RPMI8226 (cell line): ENCODE results near the gene AP3B1.
"Not testable (repeated sequence)": the region's sequence is repeated elsewhere in the genome, so short reads cannot be mapped to it uniquely, and the experiment has no call there.

Source experiments
- DNase-seq: peaks from one replicate; pipeline ENCODE4 v3.0.0-alpha.2; 2015

The AP3B1 gene

DNA sequence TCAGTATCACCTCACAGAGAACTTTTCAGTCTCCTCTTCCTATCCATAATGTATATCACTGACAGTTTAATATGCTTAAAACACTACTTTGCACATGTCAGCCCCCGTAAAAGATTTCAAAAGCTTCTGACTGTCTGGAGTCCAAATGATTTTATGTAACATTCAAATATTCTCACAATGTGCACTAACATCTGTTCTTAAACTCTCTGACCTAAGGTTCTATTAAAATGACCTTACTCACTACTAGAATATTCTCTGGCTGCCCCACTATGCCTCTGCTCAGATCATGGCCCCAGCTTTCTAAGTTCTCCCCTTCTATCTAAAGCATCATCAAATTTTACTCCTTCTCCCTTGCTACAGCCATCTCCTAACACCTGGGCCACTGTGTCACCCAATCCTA, 52.5 kb downstream of the AP3B1 start:
- no peak for DNase-seq

DNA sequence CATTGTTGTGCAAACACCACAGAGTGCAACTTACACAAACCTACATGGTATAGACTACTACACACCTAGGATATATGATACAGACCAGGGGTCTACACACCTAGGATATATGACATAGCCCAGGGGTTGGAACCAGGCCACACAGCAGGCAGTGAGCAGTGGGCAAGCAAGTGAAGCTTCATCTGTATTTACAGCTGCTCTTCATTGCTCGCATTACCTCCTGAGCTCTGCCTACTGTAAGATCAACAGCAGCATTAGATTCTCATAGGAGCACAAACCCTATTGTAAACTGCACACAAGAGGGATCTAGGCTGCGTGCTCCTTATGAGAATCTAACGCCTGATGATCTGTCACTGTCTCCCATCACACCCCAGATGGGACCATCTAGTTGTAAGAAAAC, 56.6 kb downstream of the AP3B1 start:
- no peak for DNase-seq

DNA sequence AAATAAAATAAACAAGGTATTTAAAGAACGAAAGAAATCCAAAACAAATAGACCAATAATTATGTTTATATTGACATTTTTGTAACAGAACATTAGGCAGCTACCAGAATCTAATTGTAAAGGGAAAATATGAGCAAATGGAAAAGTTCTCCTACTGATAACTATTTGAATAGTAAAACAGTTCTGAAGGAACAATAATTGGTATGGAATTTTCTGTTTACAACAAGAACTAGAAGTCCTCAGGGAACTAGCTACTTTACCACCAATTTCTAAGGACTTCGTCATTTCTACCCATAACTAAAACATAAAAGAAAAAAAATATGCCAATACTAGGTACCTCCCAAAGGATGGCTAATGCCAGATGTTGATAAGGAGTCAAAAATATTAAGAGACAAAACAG, 58.5 kb downstream of the AP3B1 start:
- DNase-seq = no peak

DNA sequence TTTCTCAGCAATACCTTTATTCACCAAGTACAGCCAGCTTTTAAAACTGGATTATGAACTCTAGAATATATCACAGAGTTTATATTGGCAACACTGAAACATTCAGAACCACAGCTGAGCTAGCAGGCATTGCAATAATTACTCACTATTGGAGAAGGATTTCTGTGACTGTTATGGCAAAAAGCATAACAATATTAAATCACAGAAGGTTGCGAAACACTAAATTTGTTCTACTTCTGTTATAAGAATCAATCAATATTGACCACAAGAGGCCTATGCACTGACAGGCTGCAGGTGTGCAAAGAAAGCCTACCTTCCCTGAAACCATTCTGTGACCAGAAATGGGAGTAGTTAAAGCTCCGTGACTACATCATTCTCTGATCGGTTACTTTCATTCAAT, 59.2 kb downstream of the AP3B1 start:
- DNase-seq = no peak

DNA sequence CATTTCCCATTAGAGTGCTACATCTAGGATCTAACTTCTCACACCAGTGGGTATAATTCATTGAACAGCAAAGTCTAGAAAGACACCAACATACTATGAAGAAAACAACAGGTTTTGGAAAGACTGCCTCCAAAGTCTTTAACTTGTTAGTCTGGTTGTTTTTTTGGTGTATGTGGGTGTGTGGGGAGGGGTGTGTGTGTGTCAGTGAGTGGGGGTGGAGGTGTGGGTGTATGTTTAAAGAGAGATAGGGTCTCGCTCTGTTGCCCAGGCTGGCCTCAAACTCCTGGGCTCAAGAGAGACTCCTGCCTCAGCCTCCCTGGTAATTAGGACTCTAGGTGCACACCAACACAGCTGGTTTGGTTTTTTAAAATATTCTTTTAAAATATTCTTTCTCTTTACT, 59.7 kb downstream of the AP3B1 start:
- DNase-seq = no peak

- DNase-seq = no peak
These were observed 62.3 kb downstream of the AP3B1 start for GRCh38 chr5:78232163-78232562.

GRCh38 chr5:78224358-78224757, 70.1 kb downstream of the AP3B1 start:
- DNase-seq = no peak

DNA sequence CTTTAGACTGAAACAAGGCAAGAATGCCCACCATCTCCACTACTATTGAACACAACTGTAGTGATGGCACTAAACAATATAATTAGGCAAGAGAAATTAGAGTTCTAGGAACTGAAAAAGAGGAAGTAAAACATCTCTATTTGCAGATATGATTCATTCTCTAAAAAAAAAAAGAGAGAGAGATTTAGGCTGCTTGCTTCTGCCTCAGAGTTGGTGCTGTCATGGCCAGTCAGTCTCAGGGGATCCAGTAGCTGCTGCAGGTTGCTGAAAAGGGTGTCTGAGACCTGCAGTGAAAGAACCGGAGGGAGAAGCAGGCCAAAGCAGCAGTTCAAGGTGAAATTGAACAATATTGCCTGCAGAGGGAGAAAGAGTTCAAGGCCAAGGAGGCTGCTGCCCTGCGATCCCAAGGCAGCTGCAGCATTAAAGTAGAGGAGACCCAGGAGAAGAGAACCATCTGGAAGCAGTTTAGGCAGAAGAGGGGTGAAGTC, 72.5 kb downstream of the AP3B1 start:
- peak; percentile 91 for DNase-seq

DNA sequence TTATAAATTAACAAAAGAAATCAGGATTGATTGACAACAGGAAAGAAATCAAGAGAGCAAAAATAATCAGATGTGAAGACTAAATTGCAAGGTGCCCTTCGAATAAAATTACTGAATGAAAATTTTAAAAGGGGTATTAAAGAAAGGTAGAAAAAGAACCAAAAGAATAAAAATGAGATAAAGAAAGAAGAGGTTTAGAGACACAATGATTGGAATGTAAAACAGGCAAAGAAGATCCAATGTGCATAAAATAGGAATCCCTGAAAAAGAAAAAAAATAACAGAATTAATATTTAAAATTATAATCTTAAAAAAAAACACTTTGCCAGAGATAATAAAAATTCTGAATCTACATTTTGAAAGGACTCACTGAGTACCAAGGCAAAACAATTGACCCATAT, 73.0 kb downstream of the AP3B1 start:
- DNase-seq = no peak

DNA sequence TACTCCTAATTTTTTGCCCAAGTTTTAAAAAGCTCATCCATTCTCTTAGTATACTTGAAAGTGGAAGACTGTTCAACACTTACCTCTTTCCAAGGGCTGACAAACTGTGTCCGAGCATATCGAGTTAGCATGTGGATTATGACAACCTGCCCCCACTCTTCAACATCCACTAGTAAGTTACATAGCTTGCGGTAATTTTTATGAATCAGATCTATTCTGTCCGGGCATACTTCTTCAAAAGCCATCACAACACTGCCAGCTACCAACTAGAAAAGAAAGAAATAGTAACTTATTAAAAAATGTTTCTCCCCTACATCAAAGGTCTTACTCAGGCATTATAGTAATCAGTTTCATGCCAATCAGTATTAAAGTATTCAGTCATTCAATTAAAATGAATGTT, 78.5 kb downstream of the AP3B1 start:
- no peak for DNase-seq

- no peak for DNase-seq
These were observed 78.9 kb downstream of the AP3B1 start for GRCh38 chr5:78215565-78215964.

DNA sequence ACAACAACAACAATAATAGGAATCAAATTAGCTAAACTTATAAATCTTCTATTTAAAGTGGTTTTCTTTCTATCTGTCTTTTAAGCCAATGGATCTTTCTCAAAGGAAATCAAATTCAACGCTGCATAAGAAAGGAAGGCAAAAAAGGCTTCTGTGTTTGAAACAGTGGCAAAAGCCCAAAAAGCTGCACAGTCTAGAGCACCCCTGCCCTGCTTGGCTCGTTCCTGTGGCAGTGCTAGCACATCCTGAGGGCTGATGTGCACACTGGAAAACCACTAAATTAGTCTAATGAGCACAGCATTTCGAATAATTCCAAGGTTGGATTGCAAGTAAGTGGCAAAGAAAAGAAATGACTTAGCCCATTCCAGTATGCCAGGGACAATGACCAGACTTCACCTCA, 80.7 kb downstream of the AP3B1 start:
- DNase-seq = no peak

DNA sequence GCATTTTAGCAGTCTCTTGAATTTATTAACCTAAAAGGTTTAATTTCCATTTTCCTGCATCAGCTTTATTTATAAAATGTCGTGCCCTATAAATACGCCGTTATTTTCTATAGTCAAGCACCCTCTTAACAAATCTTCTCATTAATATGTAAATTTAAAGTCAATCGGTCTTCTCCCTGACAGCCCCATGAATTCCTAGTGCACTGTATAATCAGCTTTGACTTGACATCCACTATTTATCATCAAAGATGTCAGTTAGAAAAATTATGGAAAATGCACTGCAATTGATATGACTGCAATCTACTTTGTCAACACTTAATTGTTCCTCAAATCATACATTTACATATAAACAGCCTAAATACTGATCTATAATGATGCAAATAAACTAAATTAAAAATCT, 83.4 kb downstream of the AP3B1 start:
- DNase-seq = no peak

GRCh38 chr5:78204241-78204640, 90.3 kb downstream of the AP3B1 start:
- no peak for DNase-seq

DNA sequence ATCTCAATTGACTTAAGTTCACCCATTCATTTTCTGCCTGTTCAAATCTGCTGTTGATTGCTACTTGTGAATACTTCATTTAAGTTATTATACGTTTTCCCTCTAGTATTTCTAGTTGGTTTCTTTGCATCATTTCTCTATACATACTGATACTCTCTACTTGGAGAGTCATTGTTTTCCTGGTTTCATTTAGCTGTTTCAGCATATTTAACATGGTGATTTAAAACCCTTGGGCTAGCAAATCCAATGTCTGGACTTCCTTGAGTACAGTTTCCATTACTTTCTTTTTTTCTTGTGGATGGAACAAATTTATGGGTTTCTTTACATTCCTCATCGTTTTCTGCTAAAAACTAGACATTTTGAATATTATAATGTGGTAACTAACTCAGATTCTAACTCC, 90.7 kb downstream of the AP3B1 start:
- DNase-seq = no peak

- DNase-seq = no peak
These were observed 104.1 kb downstream of the AP3B1 start for GRCh38 chr5:78190402-78190801.

DNA sequence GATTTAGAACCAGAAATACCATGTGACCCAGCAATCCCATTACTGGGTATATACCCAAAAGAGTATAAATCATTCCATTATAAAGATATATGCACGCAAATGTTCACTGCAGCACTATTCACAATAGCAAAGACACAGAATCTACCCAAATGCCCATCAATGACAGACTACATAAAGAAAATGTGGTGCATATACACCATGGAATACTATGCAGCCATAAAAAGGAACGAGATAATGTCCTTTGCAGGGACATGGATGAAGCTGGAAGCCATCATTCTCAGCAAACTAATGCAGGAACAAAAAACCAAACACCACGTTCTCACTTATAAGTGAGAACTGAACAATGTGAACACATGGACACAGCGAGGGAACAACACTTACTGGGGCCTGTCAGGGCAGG, 105.8 kb downstream of the AP3B1 start:
- DNase-seq = not testable (repeated sequence)

GRCh38 chr5:78187172-78187571, 107.3 kb downstream of the AP3B1 start:
- DNase-seq = no peak

GRCh38 chr5:78182838-78183237, 111.7 kb downstream of the AP3B1 start:
- DNase-seq = no peak

DNA sequence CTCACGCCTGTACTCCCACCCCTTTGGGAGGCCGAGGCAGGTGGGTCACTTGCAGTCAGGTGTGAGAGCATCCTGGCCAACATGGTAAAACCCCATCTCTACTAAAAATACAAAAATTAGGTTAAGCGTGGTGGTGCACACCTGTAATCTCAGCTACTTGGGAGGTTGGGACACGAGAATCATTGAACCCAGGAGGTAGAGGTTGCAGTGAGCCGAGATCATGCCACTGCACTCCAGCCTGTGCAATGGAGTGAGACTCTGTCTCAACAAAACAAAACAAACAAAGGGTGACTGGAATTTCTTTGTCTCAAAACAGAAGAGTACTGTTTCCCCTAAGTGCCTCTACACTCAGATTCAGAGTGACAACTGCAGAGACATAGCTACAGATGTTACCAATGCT, 116.1 kb downstream of the AP3B1 start:
- DNase-seq = no peak

DNA sequence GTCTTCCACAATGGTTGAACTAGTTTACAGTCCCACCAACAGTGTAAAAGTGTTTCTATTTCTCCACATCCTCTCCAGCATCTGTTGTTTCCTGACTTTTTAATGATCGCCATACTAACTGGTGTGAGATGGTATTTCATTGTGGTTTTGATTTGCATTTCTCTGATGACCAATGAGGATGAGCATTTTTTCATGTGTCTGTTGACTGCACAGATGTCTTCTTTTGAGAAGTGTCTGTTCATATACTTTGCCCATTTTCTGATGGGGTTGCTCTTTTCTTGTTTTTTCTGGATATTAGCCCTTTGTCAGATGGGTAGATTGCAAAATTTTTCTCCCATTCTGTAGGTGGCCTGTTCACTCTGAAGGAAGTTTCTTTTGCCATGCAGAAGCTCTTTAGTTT, 124.2 kb downstream of the AP3B1 start:
- not testable (repeated sequence) for DNase-seq

GRCh38 chr5:78162253-78162862, 132.1 kb downstream of the AP3B1 start:
- DNase-seq = peak; percentile 18

- DNase-seq = no peak
These were observed 137.5 kb downstream of the AP3B1 start for GRCh38 chr5:78157001-78157400.

GRCh38 chr5:78151594-78152271, 142.8 kb downstream of the AP3B1 start:
- DNase-seq = no peak

- no peak for DNase-seq
These were observed 157.2 kb downstream of the AP3B1 start for GRCh38 chr5:78137290-78137689.
